HepG2 (cell line): ENCODE measurements around the gene REPS2. TPM values are rescaled to one million over a fixed set of nuclear protein-coding genes. Genes with fewer than 3 reads are reported as not detected.

Experiments used
- ATAC-seq: fragments of 200-7000 bp; cut with Tn5 transposase; 3 replicates; pipeline ENCODE4 v1.9.1; 2020; ENCODE audit warnings: mild to moderate bottlenecking, moderate library complexity
- BruUV-seq: library from RNA; stranded (reverse); fragments of 400-500 nt; replicated peaks from 2 replicates; lab custom pipeline; 2021; lab: Mats Ljungman, UMichigan
- CTCF ChIA-PET: fragments of 300-600 bp; formaldehyde crosslinking; extraction: SDS; loops from one replicate; lab custom pipeline; 2021; ENCODE audit warnings: low total read pairs, inconsistent platforms, low intra/inter-chr PET ratio; lab: Yijun Ruan, JAX
- POLR2A ChIA-PET: fragments of 350-600 bp; sonication (Branson Sonifier 250); formaldehyde crosslinking; loops from one replicate; lab custom pipeline; 2020; ENCODE audit warnings: antibody characterized with exemption, inconsistent platforms; lab: Yijun Ruan, JAX
- DNase-seq: peaks from one replicate; pipeline ENCODE4 v3.0.0-alpha.2; 2015; ENCODE audit warnings: low spot score
- FAIRE-seq: peaks from 3 replicates; lab custom pipeline; 2011; peaks lifted over from hg19 to GRCh38; lab: Jason Lieb, UNC
- H2AFZ ChIP-seq: one replicate; pipeline ENCODE4 v1.6.1; 2011; ENCODE audit warnings: low read length, inconsistent platforms
- H3K27ac ChIP-seq: fragments of 300-600 bp; 3 replicates; pipeline ENCODE4 v1.8.0; 2011; ENCODE audit warnings: mixed run types, mild to moderate bottlenecking, mixed read lengths, low read length, inconsistent platforms; ENCODE audit not compliant: insufficient read depth; ENCODE audit errors: extremely low read length
- H3K27me3 ChIP-seq, 2 experiments: fragments of 200-600 bp in 1 of 2; 2 replicates in 1 of 2; 3 replicates in 1 of 2; pipeline versions ENCODE4 v1.6.0 to v1.8.0; 2011; ENCODE audit warnings: low read length in 2 of 2, mild to moderate bottlenecking in 2 of 2, moderate library complexity in 2 of 2, inconsistent platforms in 1 of 2; ENCODE audit not compliant: insufficient read depth in 2 of 2, control insufficient read depth in 1 of 2
- H3K36me3 ChIP-seq, 2 experiments: fragments of 200-600 bp in 1 of 2; replicated peaks in 1 of 2; 2 replicates in 1 of 2; 3 replicates in 1 of 2; pipeline versions ENCODE4 v1.5.1 to v1.8.0; 2011; ENCODE audit warnings: low read length in 2 of 2, inconsistent platforms in 1 of 2; ENCODE audit not compliant: insufficient read depth in 2 of 2, control insufficient read depth in 1 of 2
- H3K4me1 ChIP-seq: 2 replicates; pipeline ENCODE4 v1.5.1; 2012; ENCODE audit warnings: low read length, inconsistent platforms; ENCODE audit not compliant: insufficient read depth
- H3K4me2 ChIP-seq: 2 replicates; pipeline ENCODE4 v1.6.0; 2011; ENCODE audit warnings: low read depth, low read length, inconsistent platforms
- H3K4me3 ChIP-seq, 3 experiments: fragments of 200-600 bp in 1 of 3; sonication (generic), shearing (Covaris generic) in 1 of 3; replicated peaks in 1 of 3; 2 replicates each; pipeline ENCODE4 v1.5.1; 2011 to 2016; ENCODE audit warnings: low read length in 3 of 3, inconsistent platforms in 2 of 3, low read depth in 2 of 3, mild to moderate bottlenecking in 2 of 3, control low read depth in 1 of 3, mixed read lengths in 1 of 3; ENCODE audit not compliant: insufficient read depth in 1 of 3
- H3K79me2 ChIP-seq: one replicate; pipeline ENCODE4 v1.6.1; 2011; ENCODE audit warnings: low read length, inconsistent platforms; ENCODE audit not compliant: insufficient read depth
- H3K9ac ChIP-seq: 2 replicates; pipeline ENCODE4 v1.6.0; 2011; ENCODE audit warnings: mild to moderate bottlenecking, low read depth, low read length, inconsistent platforms; ENCODE audit not compliant: insufficient read depth
- H3K9me3 ChIP-seq: 2 replicates; pipeline ENCODE4 v1.5.1; 2012; ENCODE audit warnings: mild to moderate bottlenecking, low read length
- H4K20me1 ChIP-seq: 2 replicates; pipeline ENCODE4 v1.6.0; 2011; ENCODE audit warnings: inconsistent platforms, mild to moderate bottlenecking, low read length, moderate library complexity; ENCODE audit not compliant: insufficient read depth
- CENPT ChIP-seq: sonication (generic); formaldehyde crosslinking; IDR thresholded peaks from 2 replicates; pipeline ENCODE4 v1.8.0; 2022; ENCODE audit warnings: low read depth, mild to moderate bottlenecking, moderate library complexity, missing genetic modification reagents
- FOXA3 ChIP-seq: IDR thresholded peaks from 2 replicates; pipeline ENCODE4 v1.6.1; 2016; ENCODE audit warnings: missing genetic modification reagents, missing compliant biosample characterization
- GATAD1 ChIP-seq: IDR thresholded peaks from 2 replicates; pipeline ENCODE4 v1.6.1; 2016; ENCODE audit warnings: missing genetic modification reagents, missing compliant biosample characterization
- HHEX ChIP-seq: IDR thresholded peaks from 2 replicates; pipeline ENCODE4 v1.6.1; 2016; ENCODE audit warnings: control low read depth
- NR2F1 ChIP-seq, 2 experiments: fragments of 450-650 bp in 1 of 2; formaldehyde crosslinking in 1 of 2; IDR thresholded peaks; 2 replicates each; pipeline versions ENCODE4 v1.5.0 to v1.6.1; 2016 to 2020; ENCODE audit warnings: mild to moderate bottlenecking in 1 of 2, missing compliant biosample characterization in 1 of 2, missing genetic modification reagents in 1 of 2, moderate library complexity in 1 of 2
- TMF1 ChIP-seq: sonication (generic); formaldehyde crosslinking; IDR thresholded peaks from 2 replicates; pipeline ENCODE4 v1.8.1; 2022; ENCODE audit warnings: low read depth, missing genetic modification reagents
- ZBTB21 ChIP-seq: sonication (generic); formaldehyde crosslinking; IDR thresholded peaks from 2 replicates; pipeline ENCODE4 v1.4.0; 2020; ENCODE audit warnings: missing genetic modification reagents
- ZFP1 ChIP-seq: IDR thresholded peaks from 2 replicates; pipeline ENCODE4 v1.6.1; 2016
- ZKSCAN5 ChIP-seq: sonication (generic); formaldehyde crosslinking; IDR thresholded peaks from 2 replicates; pipeline ENCODE4 v1.5.1; 2020; ENCODE audit warnings: mild to moderate bottlenecking, missing genetic modification reagents
- ZNF12 ChIP-seq: sonication (generic); formaldehyde crosslinking; IDR thresholded peaks from 2 replicates; pipeline ENCODE4 v1.5.0; 2020; ENCODE audit warnings: missing genetic modification reagents
- ZNF3 ChIP-seq: IDR thresholded peaks from 2 replicates; pipeline ENCODE4 v1.7.0; 2017; ENCODE audit warnings: inconsistent platforms
- ZNF318 ChIP-seq: sonication (generic); formaldehyde crosslinking; IDR thresholded peaks from 2 replicates; pipeline ENCODE4 v1.4.0; 2020; ENCODE audit warnings: mild to moderate bottlenecking, missing genetic modification reagents
- ZNF547 ChIP-seq: sonication (generic); formaldehyde crosslinking; IDR thresholded peaks from 2 replicates; pipeline ENCODE4 v1.5.1; 2020; ENCODE audit warnings: mild to moderate bottlenecking, missing genetic modification reagents
- ZNF768 ChIP-seq: sonication (generic); formaldehyde crosslinking; IDR thresholded peaks from 2 replicates; pipeline ENCODE4 v1.4.0; 2020; ENCODE audit warnings: missing genetic modification reagents
- WGBS: methylation state at CpG from one replicate; pipeline ENCODE4 v1.1.6; 2017; ENCODE audit warnings: low lambda C conversion rate; 5-methylcytosine and 5-hydroxymethylcytosine counted together
- in situ Hi-C: cut with HindIII; loops from 2 replicates; pipeline ENCODE4 v1.10.0; 2017; ENCODE audit warnings: low pct_unique_long_range_greater_than_20kb; ENCODE audit not compliant: extremely low pct_ligation_motif_present
- intact Hi-C: fragments of 100-400 bp; cut with micrococcal nuclease; formaldehyde crosslinking; loops from one replicate; pipeline ENCODE4 v1.10.0; 2022; ENCODE audit not compliant: unreplicated experiment
- polyA plus RNA-seq, 8 experiments: library from polyadenylated mRNA; depleted of rRNA in 3 of 8; stranded (reverse) in 7 of 8; unstranded in 1 of 8; fragments of >200 nt; fragmentation: Illumina TruSeq in 4 of 8; extraction: Trizol in 4 of 8; gene quantifications; 2 replicates each; pipeline versions ENCODE4 v1.2.1 to v1.2.3, GENCODE V29; 2011 to 2016; ENCODE audit warnings: low read depth in 4 of 8, missing spikeins in 1 of 8, mixed read lengths in 1 of 8; ENCODE audit not compliant: insufficient read depth in 1 of 8
- total RNA-seq, 5 experiments: library from RNA; depleted of rRNA; stranded (reverse); fragments of >200 nt; fragmentation: Illumina TruSeq; extraction: Trizol; gene quantifications; 2 replicates each; pipeline ENCODE4 v1.2.3, GENCODE V29; 2016; ENCODE audit warnings: low read depth in 1 of 5

The REPS2 gene
- total and polyA plus RNA-seq, 2 of the 13 experiments (the other 11 are each of a cell fraction or from before 2014, with no cell fraction given), result 0.05 to 0.58 TPM

DNA sequence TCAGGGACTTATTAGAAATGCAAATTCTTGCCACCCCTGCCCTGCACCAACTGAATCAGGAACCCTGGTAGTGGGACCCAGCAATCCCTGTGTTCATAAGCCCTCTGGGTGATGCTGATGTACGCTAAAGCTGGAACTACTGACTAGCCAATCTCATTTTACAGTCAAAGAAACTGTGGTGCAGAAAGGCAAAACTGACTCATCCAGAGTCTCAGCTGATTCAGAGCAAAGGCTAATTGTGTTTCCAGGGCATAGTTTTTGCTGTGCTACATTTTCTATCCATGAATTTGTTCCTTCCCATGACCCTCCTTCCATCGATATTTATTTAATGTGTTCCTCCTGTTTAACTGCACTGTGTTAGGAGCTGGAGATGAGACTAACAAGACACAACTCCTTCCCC, 207.5 kb downstream of the REPS2 start:
- FAIRE-seq (no peak), DNase-seq (no peak), ATAC-seq (no peak)
- TF ChIP-seq ZBTB21 (CRISPR knock-in tag) (no peak), ZNF3 (CRISPR knock-in tag) (no peak), ZKSCAN5 (CRISPR knock-in tag) (no peak), ZFP1 (no peak), NR2F1 (CRISPR knock-in tag; IDR thresholded peaks at IDR 0.05) (no peak), FOXA3 (CRISPR knock-in tag) (no peak), GATAD1 (CRISPR knock-in tag) (no peak), CENPT (CRISPR knock-in tag) (no peak), ZNF547 (CRISPR knock-in tag) (no peak), ZNF768 (no peak), ZNF12 (CRISPR knock-in tag) (no peak), ZNF318 (CRISPR knock-in tag) (no peak), TMF1 (CRISPR knock-in tag) (no peak), HHEX (no peak)
- CTCF ChIA-PET, result no interaction called here
- Histone ChIP-seq H3K4me1 (no peaks in the 10 kb centered on the region), H3K9me3 (no peaks in the 10 kb centered on the region), H3K27ac (no peak overlapping the region), H3K4me2 (no peak overlapping the region), H3K4me3 (no peak overlapping the region), H4K20me1 (no peaks in the 10 kb centered on the region), H3K27me3 (no peaks in the 10 kb centered on the region), H3K36me3 (no peaks in the 10 kb centered on the region), H3K79me2 (no peaks in the 10 kb centered on the region), H2AFZ (no peak overlapping the region), H3K9ac (no peak overlapping the region)
- intact Hi-C loops, result no loop called here
- POLR2A ChIA-PET, result no interaction called here
- in situ Hi-C loops, result no loop called here
- no TSS peak for BruUV-seq
- WGBS, result 0% methylated on average over 1 of the region's 2 CpGs
